Type B pancreatic cell (in vitro differentiated cells): Measurements from ENCODE around the gene EML1. TPM values are rescaled to one million over a fixed set of nuclear protein-coding genes. Genes with fewer than 3 reads are reported as not detected.
A peak's percentile ranks its signal among the peaks of the same experiment; 100 is the strongest.

Source experiments
- DNase-seq: peaks from one replicate; pipeline ENCODE4 v3.0.0; 2021; ENCODE audit warnings: mixed read lengths; ENCODE audit not compliant: unreplicated experiment; ENCODE audit errors: extremely low spot score
- H3K27ac Mint-ChIP-seq: 2 replicates; pipeline ENCODE4 v1.8.0; 2021; ENCODE audit warnings: mild to moderate bottlenecking, mixed read lengths
- H3K27me3 Mint-ChIP-seq: 2 replicates; pipeline ENCODE4 v1.8.0; 2021; ENCODE audit warnings: mixed read lengths
- H3K36me3 Mint-ChIP-seq: 2 replicates; pipeline ENCODE4 v1.8.0; 2021; ENCODE audit warnings: mixed read lengths
- H3K4me1 Mint-ChIP-seq: one replicate; pipeline ENCODE4 v1.8.0; 2021; ENCODE audit warnings: mixed read lengths; ENCODE audit not compliant: unreplicated experiment
- H3K4me3 Mint-ChIP-seq: 2 replicates; pipeline ENCODE4 v1.8.0; 2021; ENCODE audit warnings: mild to moderate bottlenecking, mixed read lengths
- H3K9me3 Mint-ChIP-seq: 2 replicates; pipeline ENCODE4 v1.8.0; 2021; ENCODE audit warnings: mixed read lengths
- total RNA-seq: library from RNA; stranded (reverse); gene quantifications from 2 replicates; pipeline ENCODE4 v1.2.1, GENCODE V29; 2021; ENCODE audit warnings: low replicate concordance
- TF ChIP-seq, protein P1 (sequence below): fragments of 200-600 bp; sonication (generic); conservative IDR thresholded peaks from 2 replicates; pipeline ENCODE4 v1.5.0; 2021; ENCODE audit warnings: antibody characterized with exemption, mild to moderate bottlenecking

The EML1 gene
- total RNA-seq, 1 donor from 2014 or later: 45.7 TPM

DNA sequence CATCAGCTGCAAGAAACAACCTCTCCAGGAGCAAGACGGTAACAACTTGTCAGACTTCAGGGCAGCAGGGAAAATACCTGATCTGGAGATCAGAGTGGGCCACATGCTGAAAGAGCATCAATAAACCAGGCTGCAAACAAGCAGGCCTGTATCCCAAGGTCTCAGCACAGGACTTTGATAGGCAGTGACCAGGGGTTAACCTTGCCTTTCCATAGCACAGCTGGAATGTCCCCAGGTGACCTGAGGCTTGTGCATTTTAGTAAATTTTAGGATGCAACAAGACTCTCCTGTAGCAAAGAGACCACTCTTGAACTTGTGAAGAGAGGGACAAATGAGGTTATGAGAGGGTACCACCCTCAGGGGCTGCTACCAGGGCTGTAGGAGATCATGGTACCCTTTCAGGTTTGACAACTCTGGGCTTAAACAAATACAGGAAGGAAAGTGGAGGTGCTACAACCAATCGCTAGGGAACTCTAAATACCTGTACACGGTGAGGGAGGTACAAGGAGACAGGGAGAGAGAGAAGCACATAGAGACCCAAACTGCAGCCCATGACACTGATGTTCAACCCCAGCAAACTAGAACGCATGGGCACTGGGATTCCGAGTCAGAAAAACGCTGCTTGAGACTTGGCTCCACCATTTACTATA lies 176.6 kb downstream of the EML1 start:
- Mint-ChIP-seq H3K4me3 (peak overlapping the region; percentile 71), H3K27ac (peak overlapping the region; percentile 8), H3K9me3 (no peaks in the 10 kb centered on the region), H3K4me1 (peaks cover 19% of the 10 kb centered on the region), H3K27me3 (peaks cover 12% of the 10 kb centered on the region), H3K36me3 (no peaks in the 10 kb centered on the region)
- DNase-seq: no peak
- TF ChIP-seq, protein P1, sequence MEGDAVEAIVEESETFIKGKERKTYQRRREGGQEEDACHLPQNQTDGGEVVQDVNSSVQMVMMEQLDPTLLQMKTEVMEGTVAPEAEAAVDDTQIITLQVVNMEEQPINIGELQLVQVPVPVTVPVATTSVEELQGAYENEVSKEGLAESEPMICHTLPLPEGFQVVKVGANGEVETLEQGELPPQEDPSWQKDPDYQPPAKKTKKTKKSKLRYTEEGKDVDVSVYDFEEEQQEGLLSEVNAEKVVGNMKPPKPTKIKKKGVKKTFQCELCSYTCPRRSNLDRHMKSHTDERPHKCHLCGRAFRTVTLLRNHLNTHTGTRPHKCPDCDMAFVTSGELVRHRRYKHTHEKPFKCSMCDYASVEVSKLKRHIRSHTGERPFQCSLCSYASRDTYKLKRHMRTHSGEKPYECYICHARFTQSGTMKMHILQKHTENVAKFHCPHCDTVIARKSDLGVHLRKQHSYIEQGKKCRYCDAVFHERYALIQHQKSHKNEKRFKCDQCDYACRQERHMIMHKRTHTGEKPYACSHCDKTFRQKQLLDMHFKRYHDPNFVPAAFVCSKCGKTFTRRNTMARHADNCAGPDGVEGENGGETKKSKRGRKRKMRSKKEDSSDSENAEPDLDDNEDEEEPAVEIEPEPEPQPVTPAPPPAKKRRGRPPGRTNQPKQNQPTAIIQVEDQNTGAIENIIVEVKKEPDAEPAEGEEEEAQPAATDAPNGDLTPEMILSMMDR: no peak

GRCh38 chr14:99971087-99971940 lies 178.1 kb downstream of the EML1 start:
- TF ChIP-seq, protein P1: no peak
- Mint-ChIP-seq H3K36me3 (peaks cover 9% of the 10 kb centered on the region), H3K4me1 (peaks cover 19% of the 10 kb centered on the region), H3K27me3 (peaks cover 12% of the 10 kb centered on the region), H3K9me3 (no peaks in the 10 kb centered on the region), H3K4me3 (peak overlapping the region; percentile 71), H3K27ac (peak overlapping the region; percentile 8)
- DNase-seq: peak; percentile 94

- H3K27me3 Mint-ChIP-seq: peaks cover 12% of the 10 kb centered on the region
Observed at GRCh38 chr14:99971941-99972747, 178.9 kb downstream of the EML1 start.

GRCh38 chr14:99972748-99973466 lies 179.7 kb downstream of the EML1 start:
- no peak for DNase-seq
- Mint-ChIP-seq H3K27me3 (peaks cover 12% of the 10 kb centered on the region), H3K27ac (peak overlapping the region; percentile 67), H3K4me3 (peak overlapping the region; percentile 94), H3K4me1 (peaks cover 25% of the 10 kb centered on the region), H3K9me3 (no peaks in the 10 kb centered on the region), H3K36me3 (peaks cover 16% of the 10 kb centered on the region)
- TF ChIP-seq, protein P1: no peak

More at GRCh38 chr14:99971941-99972747, 178.9 kb downstream of the EML1 start:
- peaks cover 16% of the 10 kb centered on the region for H3K36me3 Mint-ChIP-seq
- TF ChIP-seq, protein P1: no peak
- peak overlapping the region; percentile 67 for H3K27ac Mint-ChIP-seq
- peak overlapping the region; percentile 94 for H3K4me3 Mint-ChIP-seq
- H3K9me3 Mint-ChIP-seq: no peaks in the 10 kb centered on the region
- peaks cover 25% of the 10 kb centered on the region for H3K4me1 Mint-ChIP-seq
- DNase-seq: no peak

DNA sequence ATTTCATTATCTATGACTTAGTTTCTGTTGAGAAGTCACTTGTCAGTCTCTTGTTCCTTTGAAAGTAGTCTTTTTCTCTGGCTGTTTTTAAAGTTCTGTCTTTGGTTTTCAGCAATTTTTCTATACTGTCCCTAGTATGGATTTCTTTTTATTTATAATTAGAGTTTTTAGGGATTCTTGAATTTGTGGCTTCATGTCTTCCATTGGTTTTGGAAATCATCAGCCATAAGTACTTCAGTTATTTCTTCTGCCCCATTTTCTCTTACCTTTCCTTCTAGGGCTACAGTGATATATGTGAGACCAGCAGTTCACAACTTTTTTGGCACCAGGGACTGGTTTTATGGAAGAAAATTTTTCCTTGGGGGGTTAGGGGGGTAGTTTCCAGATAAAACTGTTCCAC lies 182.0 kb downstream of the EML1 start:
- H3K27me3 Mint-ChIP-seq: peaks cover 5% of the 10 kb centered on the region
- no peak overlapping the region for H3K4me3 Mint-ChIP-seq

More for the DNA sequence above, 182.0 kb downstream of the EML1 start:
- Mint-ChIP-seq H3K4me1 (peaks cover 14% of the 10 kb centered on the region), H3K9me3 (no peaks in the 10 kb centered on the region), H3K36me3 (peaks cover 16% of the 10 kb centered on the region), H3K27ac (no peak overlapping the region)
- DNase-seq: no peak
- TF ChIP-seq, protein P1: no peak
